Kidney epithelial cell (primary cell): ENCODE data around the gene TLE1. TPM values are rescaled to one million over a fixed set of nuclear protein-coding genes. Genes with fewer than 3 reads are reported as not detected.

Source experiments
- DNase-seq: peaks from one replicate; pipeline ENCODE4 v3.0.0-alpha.2; 2010; ENCODE audit warnings: low read depth
- H3K27me3 ChIP-seq: 2 replicates; pipeline ENCODE4 v1.6.0; 2011; ENCODE audit warnings: low read length; ENCODE audit not compliant: control insufficient read depth, insufficient read depth
- H3K36me3 ChIP-seq: 2 replicates; pipeline ENCODE4 v1.5.1; 2011; ENCODE audit warnings: low read length; ENCODE audit not compliant: control insufficient read depth, insufficient read depth
- H3K4me3 ChIP-seq: 2 replicates; pipeline ENCODE4 v1.5.1; 2011; ENCODE audit warnings: low read depth, mild to moderate bottlenecking, control low read depth, low read length
- CTCF ChIP-seq: IDR thresholded peaks from 2 replicates; pipeline ENCODE4 v1.5.1; 2011; ENCODE audit warnings: mild to moderate bottlenecking, moderate library complexity, low read length, control low read depth, inconsistent platforms; ENCODE audit not compliant: insufficient read depth, poor library complexity, severe bottlenecking
- total RNA-seq: library from RNA; depleted of rRNA; stranded (reverse); fragments of >200 nt; gene quantifications from 2 replicates; pipeline ENCODE4 v1.2.3, GENCODE V29; 2015

The TLE1 gene
- total RNA-seq, 1 donor from 2014 or later, result 64.1 TPM

GRCh38 chr9:81573415-81574321, 115.7 kb downstream of the TLE1 start:
- no peaks in the 10 kb centered on the region for H3K36me3 ChIP-seq
- TF ChIP-seq CTCF, result no peak
- no peak for DNase-seq
- H3K4me3 ChIP-seq, result no peak overlapping the region
- H3K27me3 ChIP-seq, result no peaks in the 10 kb centered on the region

DNA sequence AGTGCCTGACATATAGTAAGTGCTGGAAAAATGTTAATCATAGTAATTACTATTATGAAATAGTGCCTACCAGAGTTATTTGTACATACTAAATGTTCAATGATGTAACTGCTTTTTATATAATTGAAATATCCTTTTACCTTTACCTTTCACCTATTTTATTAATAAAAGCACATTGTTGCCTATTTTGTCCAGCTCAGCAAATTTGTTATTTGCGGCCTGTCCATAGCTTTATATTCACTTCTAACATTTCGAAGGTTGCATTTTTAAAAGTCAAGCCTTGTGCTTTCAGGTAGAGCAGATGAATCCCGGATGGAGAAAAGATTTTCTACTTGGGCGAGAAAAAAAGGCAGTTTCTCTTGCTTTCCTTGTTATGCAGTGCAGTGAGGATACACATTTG, 119.3 kb downstream of the TLE1 start:
- no peaks in the 10 kb centered on the region for H3K36me3 ChIP-seq
- H3K4me3 ChIP-seq, result no peak overlapping the region
- TF ChIP-seq CTCF, result no peak
- DNase-seq, result no peak
- no peaks in the 10 kb centered on the region for H3K27me3 ChIP-seq

DNA sequence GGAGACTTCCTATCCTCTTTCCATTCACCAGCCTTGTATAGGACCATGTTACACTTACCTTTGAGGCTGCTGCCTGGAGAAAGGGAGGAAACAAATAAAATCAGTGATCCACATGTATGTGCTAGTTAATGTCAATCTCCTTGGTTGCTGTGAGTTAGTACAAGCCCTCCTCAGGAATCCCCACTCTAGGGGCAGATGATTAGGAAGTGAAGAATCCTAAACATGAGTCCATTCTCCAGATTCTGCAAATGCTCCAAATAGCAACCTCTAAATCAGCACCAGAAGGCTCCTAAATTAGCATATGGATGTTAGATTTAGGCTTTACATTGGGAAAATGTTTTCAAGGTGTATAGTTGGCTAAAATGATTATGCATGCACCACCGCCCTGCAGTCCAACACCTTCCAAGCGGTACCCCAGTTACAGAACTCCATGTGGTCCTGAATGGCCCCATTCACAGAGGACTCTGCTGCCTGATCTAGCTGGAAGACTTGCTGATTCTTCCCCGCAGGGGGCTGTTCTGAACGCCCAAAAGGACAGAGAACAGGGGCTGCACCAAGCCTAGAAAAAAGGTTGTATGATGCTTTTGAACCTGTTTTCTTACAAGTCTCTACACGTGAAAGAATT, 123.2 kb downstream of the TLE1 start:
- no peak for TF ChIP-seq CTCF
- DNase-seq, result no peak
- Histone ChIP-seq H3K4me3 (no peak overlapping the region), H3K36me3 (no peaks in the 10 kb centered on the region), H3K27me3 (no peaks in the 10 kb centered on the region)

DNA sequence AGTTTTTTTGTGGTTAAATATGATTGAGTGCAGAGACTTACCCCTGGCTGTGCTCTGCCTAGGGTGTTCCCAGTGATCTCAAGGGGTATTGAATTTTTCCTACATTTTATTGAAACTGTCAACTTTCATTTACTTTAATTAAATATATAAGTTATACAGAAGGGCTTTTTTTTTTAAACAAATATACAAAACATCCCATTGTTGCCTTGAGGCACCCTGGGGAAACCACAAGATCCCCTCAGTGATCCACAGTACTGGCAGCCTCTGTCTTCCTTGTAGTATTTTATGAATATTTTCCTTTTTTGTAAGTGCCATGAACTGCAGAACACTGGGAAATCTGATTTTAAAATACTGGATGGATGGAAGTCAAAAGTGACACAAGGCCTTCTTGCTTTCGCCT, 123.7 kb downstream of the TLE1 start:
- TF ChIP-seq CTCF, result no peak
- no peak for DNase-seq
- Histone ChIP-seq H3K36me3 (no peaks in the 10 kb centered on the region), H3K4me3 (no peak overlapping the region), H3K27me3 (no peaks in the 10 kb centered on the region)

GRCh38 chr9:81565144-81565543, 124.2 kb downstream of the TLE1 start:
- no peak overlapping the region for H3K4me3 ChIP-seq
- no peak for TF ChIP-seq CTCF
- DNase-seq, result no peak
- H3K36me3 ChIP-seq, result no peaks in the 10 kb centered on the region
- no peaks in the 10 kb centered on the region for H3K27me3 ChIP-seq
